ENCODE data around the gene NAALADL2.

NAALADL2 gene

DNA sequence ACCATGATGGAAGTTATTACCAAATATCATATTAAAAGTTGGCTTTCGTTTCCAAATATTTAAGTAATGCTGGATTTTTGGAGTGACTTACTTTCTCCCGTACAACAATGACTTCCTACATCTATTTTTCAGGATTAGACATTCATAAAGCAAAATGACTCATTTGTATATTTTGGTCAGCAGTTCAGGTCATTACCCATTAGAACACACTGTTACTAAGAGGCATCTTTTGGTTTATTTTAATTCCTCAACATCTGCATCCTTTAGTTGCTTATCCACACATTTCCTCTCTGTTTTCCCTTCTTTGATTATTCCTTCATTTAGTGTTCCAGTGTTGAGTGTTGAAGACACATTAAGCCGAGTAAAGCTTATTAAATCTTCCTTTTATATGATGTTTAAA is 348.2 kb downstream of the NAALADL2 start:
- H3K4me3 ChIP-seq (ENCODE audit: low read length): no peak overlapping the region
- H3K36me3 ChIP-seq (replicated peaks; ENCODE audit: low read depth, low read length): no peaks in the 10 kb centered on the region
- H2AFZ ChIP-seq (ENCODE audit: low read depth, low read length): no peak overlapping the region
- TF ChIP-seq, protein P1, sequence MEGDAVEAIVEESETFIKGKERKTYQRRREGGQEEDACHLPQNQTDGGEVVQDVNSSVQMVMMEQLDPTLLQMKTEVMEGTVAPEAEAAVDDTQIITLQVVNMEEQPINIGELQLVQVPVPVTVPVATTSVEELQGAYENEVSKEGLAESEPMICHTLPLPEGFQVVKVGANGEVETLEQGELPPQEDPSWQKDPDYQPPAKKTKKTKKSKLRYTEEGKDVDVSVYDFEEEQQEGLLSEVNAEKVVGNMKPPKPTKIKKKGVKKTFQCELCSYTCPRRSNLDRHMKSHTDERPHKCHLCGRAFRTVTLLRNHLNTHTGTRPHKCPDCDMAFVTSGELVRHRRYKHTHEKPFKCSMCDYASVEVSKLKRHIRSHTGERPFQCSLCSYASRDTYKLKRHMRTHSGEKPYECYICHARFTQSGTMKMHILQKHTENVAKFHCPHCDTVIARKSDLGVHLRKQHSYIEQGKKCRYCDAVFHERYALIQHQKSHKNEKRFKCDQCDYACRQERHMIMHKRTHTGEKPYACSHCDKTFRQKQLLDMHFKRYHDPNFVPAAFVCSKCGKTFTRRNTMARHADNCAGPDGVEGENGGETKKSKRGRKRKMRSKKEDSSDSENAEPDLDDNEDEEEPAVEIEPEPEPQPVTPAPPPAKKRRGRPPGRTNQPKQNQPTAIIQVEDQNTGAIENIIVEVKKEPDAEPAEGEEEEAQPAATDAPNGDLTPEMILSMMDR (IDR thresholded peaks at IDR 0.05; ENCODE audit: low read depth, low read length): no peak
- TF ChIP-seq EZH2phosphoT487 (IDR thresholded peaks at IDR 0.05; ENCODE audit: low read depth): no peak
- no peak overlapping the region for H3K4me2 ChIP-seq (ENCODE audit: low read length)
- no peaks in the 10 kb centered on the region for H4K20me1 ChIP-seq (ENCODE audit: insufficient read depth, low read length)
- no peaks in the 10 kb centered on the region for H3K9me3 ChIP-seq (ENCODE audit: insufficient read depth, low read length)
- no peak overlapping the region for H3K9ac ChIP-seq (ENCODE audit: low read length)
- H3K4me1 ChIP-seq (ENCODE audit: low read length): no peaks in the 10 kb centered on the region
- no peaks in the 10 kb centered on the region for H3K79me2 ChIP-seq (ENCODE audit: low read length)
- no peak overlapping the region for H3K27ac ChIP-seq (ENCODE audit: low read length)
- no peaks in the 10 kb centered on the region for H3K27me3 ChIP-seq (ENCODE audit: low read depth, low read length)

DNA sequence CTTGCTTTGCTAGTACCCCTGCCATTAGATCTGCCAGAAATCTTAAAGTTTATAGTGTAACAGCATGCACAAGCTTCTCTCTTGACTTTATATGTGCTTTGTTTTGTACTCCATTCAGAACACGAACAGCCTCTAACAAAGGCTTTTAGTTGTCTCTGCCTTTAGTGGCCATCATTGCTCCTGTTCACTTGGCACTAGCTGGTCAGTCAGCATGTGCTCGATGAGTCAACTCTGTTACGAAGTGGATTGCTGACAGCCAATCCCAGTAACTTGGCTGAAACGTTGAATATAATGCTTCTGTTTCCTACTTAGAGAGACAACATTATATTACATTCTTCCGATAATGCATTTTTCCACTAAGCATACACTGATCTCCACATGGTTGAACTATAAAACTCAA is 349.2 kb downstream of the NAALADL2 start:
- Histone ChIP-seq H3K79me2 (ENCODE audit: low read length) (no peaks in the 10 kb centered on the region), H3K4me2 (ENCODE audit: low read length) (no peak overlapping the region), H3K4me1 (ENCODE audit: low read length) (no peaks in the 10 kb centered on the region), H3K27ac (ENCODE audit: low read length) (no peak overlapping the region), H3K4me3 (ENCODE audit: low read length) (no peak overlapping the region), H4K20me1 (ENCODE audit: insufficient read depth, low read length) (no peaks in the 10 kb centered on the region), H3K36me3 (replicated peaks; ENCODE audit: low read depth, low read length) (no peaks in the 10 kb centered on the region), H3K27me3 (ENCODE audit: low read depth, low read length) (no peaks in the 10 kb centered on the region), H3K9ac (ENCODE audit: low read length) (no peak overlapping the region), H3K9me3 (ENCODE audit: insufficient read depth, low read length) (no peaks in the 10 kb centered on the region), H2AFZ (ENCODE audit: low read depth, low read length) (no peak overlapping the region)
- TF ChIP-seq, protein P1 (IDR thresholded peaks at IDR 0.05; ENCODE audit: low read depth, low read length): no peak
- TF ChIP-seq EZH2phosphoT487 (IDR thresholded peaks at IDR 0.05; ENCODE audit: low read depth): no peak

GRCh38 chr3:175211466-175211865 is 352.3 kb downstream of the NAALADL2 start:
- no peaks in the 10 kb centered on the region for H3K4me1 ChIP-seq (ENCODE audit: low read length)
- no peak overlapping the region for H3K4me3 ChIP-seq (ENCODE audit: low read length)

DNA sequence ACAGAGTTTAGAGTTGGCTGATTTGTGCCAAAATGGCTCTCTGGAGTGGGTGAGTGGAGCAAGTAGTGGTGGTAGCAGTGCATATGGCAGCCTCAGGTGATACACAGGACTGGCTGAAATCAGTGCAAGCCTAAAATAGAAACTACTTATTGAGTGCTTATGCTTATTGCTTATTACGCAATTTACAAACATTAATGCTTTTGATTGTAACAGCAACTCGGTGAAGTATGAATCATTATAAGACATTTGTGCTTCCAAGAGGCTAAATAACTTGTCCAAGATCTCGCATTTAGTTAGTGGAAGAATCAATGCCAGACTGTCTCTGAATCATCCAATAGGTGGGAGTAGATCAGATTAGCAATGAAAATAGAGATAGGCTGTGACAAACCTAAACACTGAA is 353.8 kb downstream of the NAALADL2 start:
- Histone ChIP-seq H3K36me3 (replicated peaks; ENCODE audit: low read depth, low read length) (no peaks in the 10 kb centered on the region), H2AFZ (ENCODE audit: low read depth, low read length) (no peak overlapping the region), H3K27me3 (ENCODE audit: low read depth, low read length) (no peaks in the 10 kb centered on the region), H3K9me3 (ENCODE audit: insufficient read depth, low read length) (no peaks in the 10 kb centered on the region), H3K4me3 (ENCODE audit: low read length) (no peak overlapping the region), H4K20me1 (ENCODE audit: insufficient read depth, low read length) (no peaks in the 10 kb centered on the region), H3K79me2 (ENCODE audit: low read length) (no peaks in the 10 kb centered on the region), H3K4me1 (ENCODE audit: low read length) (no peaks in the 10 kb centered on the region), H3K4me2 (ENCODE audit: low read length) (no peak overlapping the region), H3K9ac (ENCODE audit: low read length) (no peak overlapping the region), H3K27ac (ENCODE audit: low read length) (no peak overlapping the region)
- TF ChIP-seq EZH2phosphoT487 (IDR thresholded peaks at IDR 0.05; ENCODE audit: low read depth): no peak
- TF ChIP-seq, protein P1 (IDR thresholded peaks at IDR 0.05; ENCODE audit: low read depth, low read length): no peak

More at GRCh38 chr3:175211466-175211865, 352.3 kb downstream of the NAALADL2 start:
- no peak overlapping the region for H2AFZ ChIP-seq (ENCODE audit: low read depth, low read length)
- no peaks in the 10 kb centered on the region for H3K9me3 ChIP-seq (ENCODE audit: insufficient read depth, low read length)
- no peak overlapping the region for H3K27ac ChIP-seq (ENCODE audit: low read length)
- H4K20me1 ChIP-seq (ENCODE audit: insufficient read depth, low read length): no peaks in the 10 kb centered on the region
- H3K36me3 ChIP-seq (replicated peaks; ENCODE audit: low read depth, low read length): no peaks in the 10 kb centered on the region
- TF ChIP-seq, protein P1 (IDR thresholded peaks at IDR 0.05; ENCODE audit: low read depth, low read length): no peak
- H3K9ac ChIP-seq (ENCODE audit: low read length): no peak overlapping the region
- no peaks in the 10 kb centered on the region for H3K27me3 ChIP-seq (ENCODE audit: low read depth, low read length)
- no peak overlapping the region for H3K4me2 ChIP-seq (ENCODE audit: low read length)
- no peaks in the 10 kb centered on the region for H3K79me2 ChIP-seq (ENCODE audit: low read length)

Data from OCI-LY3 (cell line).